GM18868 (cell line): ENCODE measurements around the gene SPDEF.

ENCODE experiments used
- ATAC-seq: cut with Tn5 transposase; IDR thresholded peaks from one replicate; pipeline ENCODE4 v1.9.1; 2021; ENCODE audit warnings: mild to moderate bottlenecking, moderate library complexity; ENCODE audit not compliant: unreplicated experiment

Gene SPDEF

DNA sequence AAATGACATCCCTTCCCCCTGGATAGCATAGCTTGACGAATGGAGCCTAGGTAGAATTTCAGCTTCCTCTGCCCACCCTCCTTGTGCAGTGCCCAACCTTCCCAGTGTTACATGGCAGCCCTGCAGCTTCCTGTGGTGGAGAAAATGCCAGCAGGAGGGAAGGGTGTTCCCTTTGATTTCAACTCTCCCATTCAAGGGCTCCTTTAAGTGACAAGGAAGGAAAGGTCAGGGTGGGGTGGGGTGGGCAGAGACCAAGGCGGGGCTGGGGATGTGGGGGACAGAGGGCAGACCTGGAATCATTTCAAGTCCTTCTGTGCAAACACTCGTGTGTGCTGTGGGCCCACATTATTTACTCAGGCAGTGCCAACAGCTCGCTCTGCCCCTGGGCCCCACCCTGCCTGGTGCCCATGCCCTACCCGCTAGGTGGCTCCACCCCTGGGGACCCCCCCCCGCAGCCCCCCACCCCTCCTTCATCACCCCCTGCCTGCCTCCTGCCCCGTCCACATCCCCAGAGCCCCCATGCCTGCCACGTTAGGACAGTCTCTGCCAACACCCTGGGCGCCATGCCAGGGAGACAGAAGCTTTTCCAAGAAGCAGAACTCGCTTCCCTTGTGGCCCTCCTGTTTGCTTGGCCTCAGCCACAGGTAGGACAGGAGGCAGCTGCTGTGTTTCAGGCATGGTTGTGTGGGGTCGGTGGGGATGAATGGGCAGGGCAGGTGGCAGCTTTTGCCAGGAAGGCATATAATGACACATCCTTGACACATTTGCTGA, 9.4 kb downstream of the SPDEF start:
- ATAC-seq = no peak

- ATAC-seq = no peak
These were observed 11.2 kb downstream of the SPDEF start for GRCh38 chr6:34544776-34545471.

DNA sequence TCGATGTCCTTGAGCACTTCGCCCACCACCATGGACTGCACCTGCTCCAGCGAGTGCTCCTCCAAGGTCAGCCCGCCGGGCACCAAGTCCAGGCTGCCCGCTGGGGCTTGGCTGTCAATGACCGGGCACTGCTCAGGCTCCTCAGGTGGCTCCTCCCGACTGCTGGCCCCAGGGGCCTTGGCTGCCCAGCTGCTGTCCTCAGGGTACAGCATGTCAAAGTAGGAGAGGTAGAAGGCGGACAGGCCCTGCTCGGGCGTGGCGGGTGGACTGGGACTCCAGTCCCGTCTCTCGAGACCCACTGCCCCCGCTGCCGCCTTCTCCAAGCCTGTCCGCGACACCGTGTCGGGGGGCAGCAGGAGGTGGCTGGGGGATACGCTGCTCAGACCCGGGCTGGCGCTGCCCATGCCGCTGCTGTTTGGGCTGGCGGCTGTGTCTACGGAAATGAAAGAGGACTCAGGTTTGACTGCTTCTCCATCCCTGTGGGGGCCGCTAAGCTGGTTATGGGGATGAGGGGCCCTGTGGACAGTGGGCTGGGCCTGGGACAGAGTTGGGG, 12.0 kb downstream of the SPDEF start:
- ATAC-seq = no peak

- no peak for ATAC-seq
These were observed 12.7 kb downstream of the SPDEF start for GRCh38 chr6:34543421-34543820.

DNA sequence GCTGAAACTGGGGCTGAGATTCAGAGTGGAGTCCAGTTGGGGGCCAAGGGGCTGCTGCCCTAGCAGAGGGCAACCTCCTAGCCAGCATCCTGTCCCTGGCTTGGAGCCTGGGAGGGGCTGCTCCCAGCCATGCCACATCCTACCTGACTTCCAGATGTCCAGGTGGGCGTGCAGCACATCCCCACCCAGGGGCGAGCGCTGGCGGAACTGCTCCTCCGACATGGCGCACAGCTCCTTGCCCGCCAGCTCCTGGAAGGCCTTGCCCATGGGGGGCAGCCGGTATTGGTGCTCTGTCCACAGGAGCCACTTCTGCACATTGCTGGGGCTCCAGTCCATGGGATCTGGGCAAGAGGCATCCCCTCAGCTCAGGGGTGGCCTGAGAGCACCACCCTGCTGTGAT, 15.3 kb downstream of the SPDEF start:
- ATAC-seq = no peak

- no peak for ATAC-seq
These were observed 15.9 kb downstream of the SPDEF start for GRCh38 chr6:34540222-34540621.

DNA sequence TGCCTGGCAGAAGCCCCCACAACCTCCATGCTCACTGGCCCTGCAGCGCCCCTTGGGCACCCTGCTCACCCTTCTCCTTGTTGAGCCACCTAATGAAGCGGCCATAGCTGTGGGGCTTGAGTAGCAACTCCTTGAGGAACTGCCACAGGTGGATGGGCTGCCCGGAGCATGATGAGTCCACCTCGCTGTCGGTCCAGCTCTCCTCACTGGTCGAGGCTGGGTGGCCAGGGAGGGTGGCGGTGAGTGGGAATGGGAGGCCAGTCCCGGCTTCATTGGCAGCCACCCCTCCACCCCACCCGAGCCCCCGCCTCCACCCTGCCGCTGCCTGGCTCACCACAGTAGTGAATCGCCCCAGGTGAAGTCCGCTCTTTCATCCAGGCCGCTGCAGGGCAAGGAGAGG, 16.9 kb downstream of the SPDEF start:
- no peak for ATAC-seq

DNA sequence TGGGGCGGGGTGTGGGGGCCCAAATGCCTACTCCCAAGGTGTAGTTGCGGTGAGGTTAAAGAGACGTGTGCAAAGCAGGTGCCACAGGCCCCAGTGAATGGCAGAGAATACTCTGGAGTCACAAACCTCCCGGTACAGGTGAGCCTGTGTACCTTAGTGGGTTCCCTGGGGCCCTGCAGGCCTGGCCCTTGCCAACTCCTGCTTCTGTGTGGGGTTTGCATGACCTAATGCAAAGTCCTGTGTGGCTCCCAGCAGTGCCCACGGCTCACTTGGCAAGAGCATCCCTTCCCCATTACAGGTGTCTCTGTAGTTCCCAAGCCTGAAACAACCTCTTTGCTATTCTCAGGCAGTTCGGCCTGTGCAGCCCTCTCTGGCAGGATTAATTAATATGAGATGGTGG, 17.5 kb downstream of the SPDEF start:
- no peak for ATAC-seq

GRCh38 chr6:34537922-34538550, 18.1 kb downstream of the SPDEF start:
- no peak for ATAC-seq

DNA sequence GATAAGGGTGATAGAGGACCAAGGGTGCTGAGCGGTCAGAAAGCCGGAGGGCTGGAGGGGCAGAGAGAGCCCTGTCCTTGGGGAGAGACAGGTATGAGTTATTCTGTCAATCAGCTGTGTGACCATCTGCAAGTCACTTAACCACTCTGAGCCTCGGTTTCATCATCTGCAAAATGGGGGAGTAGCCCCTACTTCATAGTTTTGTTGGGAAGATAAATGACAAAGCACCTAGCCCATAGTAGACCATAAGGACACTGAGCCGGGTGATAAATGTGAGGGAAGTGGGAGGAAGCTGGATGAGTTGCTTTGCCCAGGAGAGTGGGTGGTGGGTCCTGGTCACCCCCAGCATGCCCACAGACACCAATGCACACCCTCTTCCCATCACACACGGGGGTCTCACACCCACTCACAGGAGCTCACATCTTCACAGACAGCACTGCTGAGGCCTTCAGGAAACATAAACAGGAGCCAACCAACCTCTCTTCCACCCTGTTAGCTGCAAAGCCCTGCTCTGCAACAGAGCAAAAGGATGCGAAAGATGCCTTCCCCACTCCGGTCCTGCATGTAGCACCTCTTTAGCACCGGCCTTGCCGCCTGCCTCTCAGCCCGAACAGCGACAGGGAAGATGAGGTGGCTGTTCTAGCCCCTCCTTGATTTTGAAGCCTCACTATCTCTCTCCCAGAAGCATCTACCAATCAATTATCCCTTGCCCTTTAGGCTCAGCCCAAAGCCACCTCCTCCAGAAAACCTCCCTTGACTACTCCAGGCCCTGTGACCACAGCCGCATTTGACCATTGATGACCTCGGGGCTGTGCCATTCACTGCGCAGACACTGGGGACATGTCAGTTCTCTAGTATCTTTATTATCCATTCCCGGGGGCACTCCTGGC, 18.9 kb downstream of the SPDEF start:
- ATAC-seq = no peak

- no peak for ATAC-seq
These were observed 19.7 kb downstream of the SPDEF start for GRCh38 chr6:34536251-34536958.

- no peak for ATAC-seq
These were observed 20.5 kb downstream of the SPDEF start for GRCh38 chr6:34535646-34536045.

GRCh38 chr6:34535199-34535598, 20.9 kb downstream of the SPDEF start:
- no peak for ATAC-seq

DNA sequence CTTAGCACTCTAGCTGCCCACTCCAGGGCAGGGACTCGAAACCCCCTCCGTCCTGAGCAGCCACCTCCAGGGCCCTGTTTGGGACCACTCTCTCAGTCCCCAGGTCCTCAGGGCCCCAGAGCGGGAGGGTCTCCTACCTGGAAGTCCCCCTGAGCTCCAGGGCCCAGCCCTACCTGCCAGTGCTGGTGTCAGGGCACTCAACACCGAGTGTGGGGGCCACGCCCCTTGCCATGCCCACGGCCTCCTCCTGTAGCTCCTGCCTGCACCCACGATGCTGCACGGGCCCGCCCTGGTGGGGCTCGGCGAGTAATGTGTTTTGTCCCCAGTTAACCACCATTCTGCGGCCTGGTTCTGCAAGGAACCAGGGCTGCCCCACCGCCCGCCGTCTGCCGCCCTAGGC, 21.5 kb downstream of the SPDEF start:
- no peak for ATAC-seq

DNA sequence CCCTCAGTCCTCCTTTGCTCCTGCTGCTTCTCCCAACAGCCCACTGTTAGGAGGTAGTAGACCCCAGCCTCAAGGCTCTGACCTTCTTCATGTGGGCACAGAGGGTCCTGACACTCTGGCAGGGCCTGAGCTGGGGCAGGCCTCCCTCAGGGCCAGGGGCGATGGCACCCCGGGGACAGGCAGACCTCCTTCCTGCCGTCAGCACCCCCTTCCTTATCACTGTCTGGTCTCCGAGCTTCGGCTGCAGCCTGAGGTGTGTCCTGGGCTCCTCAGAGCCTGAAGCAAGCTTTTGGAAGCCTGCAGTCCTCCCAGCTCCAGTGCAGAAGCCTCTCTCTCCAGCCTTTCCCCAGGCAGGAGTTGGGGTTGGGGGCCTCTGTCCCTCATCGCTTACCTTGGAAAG, 22.0 kb downstream of the SPDEF start:
- ATAC-seq = no peak

DNA sequence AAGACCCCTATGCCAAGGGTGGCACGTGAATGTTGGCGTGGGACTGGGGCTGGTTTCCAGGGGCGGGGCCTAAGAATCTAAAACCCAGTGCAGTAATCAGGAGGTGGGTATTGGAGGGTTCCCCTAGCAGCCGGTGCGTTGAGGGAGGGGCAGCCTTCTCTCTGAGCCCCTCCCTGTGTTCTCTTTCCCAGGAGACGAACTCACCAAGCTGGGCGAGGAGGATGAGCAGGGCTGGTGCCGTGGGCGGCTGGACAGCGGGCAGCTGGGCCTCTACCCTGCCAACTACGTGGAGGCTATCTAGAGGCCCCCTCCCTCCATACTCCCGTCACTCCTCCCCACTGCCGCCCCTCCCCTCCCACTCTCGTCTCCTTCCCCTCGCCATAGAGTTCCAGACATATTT, 23.9 kb downstream of the SPDEF start:
- no peak for ATAC-seq

- ATAC-seq = no peak
These were observed 24.4 kb downstream of the SPDEF start for GRCh38 chr6:34531580-34532201.

GRCh38 chr6:34530753-34531365, 25.3 kb downstream of the SPDEF start:
- ATAC-seq = no peak

GRCh38 chr6:34529665-34530327, 26.3 kb downstream of the SPDEF start:
- ATAC-seq = no peak
